NCI-H345 treated with DMSO at 0.1 percent for 48 hours (cell line): ENCODE data around the gene NRM.
A peak's percentile ranks its signal among the peaks of the same experiment; 100 is the strongest.
"Not testable (repeated sequence)": the region's sequence is repeated elsewhere in the genome, so short reads cannot be mapped to it uniquely, and the experiment has no call there.

ENCODE experiments used
- DNase-seq: peaks from one replicate; lab custom pipeline; 2025; ENCODE audit not compliant: unreplicated experiment; lab: John Stamatoyannopoulos, UW

NRM gene

DNA sequence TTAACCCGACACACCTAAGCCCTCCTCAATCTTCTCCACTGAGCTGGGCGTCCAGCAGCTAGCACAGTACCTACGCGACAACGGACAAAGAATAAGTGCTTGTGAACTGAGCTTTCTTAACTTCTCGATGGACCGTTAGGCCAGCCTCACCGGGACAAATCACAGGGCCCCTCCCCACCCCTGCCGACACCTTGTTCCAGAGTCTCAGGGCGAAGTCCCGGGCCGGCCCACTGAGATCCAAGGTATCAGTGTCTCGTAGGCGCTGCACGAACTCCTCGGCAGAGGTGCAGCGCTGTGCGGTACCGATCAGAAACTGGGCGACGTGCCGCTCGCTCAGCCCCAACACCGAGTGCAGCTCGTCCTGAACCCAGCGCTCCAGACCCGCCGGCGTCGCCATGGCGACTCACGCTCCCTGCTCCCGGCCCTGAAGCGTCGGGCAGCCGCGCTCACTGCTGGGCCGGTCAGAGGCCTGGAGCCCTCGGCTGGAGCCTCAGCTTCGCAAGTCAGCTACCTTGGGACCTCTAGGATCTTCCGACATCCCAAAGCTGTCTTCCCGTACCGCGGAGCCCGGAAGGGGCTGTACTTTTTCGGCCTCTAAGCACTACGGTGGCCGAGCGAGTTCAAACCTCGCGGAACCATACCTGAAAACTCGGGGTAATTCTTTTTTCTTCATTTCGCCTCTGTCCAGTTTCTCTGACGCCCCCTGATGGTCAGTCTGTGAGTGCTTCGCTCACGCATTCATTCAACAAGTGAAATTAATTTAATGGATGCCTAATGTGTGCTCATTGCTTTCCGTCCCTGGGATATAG is 18.1 kb downstream of the NRM start, which contains the start of gene DHX16:
Gene DHX16 (minus strand): TSS at position 562 of the 809 bp plus-strand sequence. CDS start 165 bp downstream, at position 397.
- peak; percentile 94 for DNase-seq

DNA sequence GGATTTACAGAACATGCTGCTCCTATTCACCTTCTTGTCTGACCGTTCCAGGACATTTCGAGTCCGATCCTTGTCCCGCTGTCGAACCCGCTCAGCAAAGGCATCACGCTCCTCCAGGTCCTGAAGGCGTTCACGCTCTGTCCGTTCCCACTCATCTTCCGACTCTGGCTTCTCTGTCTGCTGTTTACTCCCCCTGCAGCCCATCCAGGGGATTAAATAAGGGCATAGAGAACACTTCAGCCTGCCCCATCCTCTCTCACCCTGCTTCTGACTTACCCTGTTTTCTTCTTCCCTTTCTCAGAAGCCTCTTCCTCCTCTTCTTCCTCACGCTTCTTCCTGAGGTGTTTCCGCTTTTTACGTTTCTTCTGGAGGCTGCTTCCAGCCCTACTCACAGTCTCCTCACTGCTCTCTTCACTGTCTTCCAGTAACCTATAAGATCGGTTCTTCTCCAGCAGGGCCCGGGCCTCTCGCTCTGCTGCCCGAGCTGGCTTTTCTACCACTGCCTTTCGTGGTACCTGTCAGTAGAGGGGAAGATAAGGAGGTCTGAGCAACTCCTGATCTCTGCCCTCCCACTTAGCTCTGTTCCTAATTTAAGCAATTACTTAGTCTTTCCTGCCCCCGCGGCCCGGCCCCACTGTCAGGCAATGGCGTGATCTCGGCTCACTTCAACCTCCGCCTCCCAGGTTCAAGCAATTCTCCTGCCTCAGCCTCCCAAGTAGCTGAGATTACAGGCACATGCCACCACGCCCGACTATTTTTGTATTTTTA is 19.8 kb downstream of the NRM start:
- no peak for DNase-seq

DNA sequence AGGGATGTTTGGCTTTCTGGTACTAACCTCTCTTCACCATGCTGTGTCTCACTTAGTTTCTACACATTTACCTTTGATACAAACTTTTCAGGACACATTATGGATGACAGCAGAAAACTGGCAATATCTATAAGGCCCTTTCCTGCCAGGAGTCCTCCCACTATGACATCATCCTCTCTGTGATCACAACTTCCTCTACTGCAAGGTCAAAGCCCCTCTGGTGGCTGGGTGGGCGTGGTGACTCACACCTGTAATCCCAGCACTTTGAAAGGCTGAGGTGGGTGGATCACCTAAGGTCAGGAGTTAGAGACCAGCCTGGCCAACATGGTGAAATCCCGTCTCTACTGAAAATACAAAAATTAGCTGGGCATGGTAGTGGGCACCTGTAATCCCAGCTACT is 24.5 kb downstream of the NRM start:
- DNase-seq = not testable (repeated sequence)

DNA sequence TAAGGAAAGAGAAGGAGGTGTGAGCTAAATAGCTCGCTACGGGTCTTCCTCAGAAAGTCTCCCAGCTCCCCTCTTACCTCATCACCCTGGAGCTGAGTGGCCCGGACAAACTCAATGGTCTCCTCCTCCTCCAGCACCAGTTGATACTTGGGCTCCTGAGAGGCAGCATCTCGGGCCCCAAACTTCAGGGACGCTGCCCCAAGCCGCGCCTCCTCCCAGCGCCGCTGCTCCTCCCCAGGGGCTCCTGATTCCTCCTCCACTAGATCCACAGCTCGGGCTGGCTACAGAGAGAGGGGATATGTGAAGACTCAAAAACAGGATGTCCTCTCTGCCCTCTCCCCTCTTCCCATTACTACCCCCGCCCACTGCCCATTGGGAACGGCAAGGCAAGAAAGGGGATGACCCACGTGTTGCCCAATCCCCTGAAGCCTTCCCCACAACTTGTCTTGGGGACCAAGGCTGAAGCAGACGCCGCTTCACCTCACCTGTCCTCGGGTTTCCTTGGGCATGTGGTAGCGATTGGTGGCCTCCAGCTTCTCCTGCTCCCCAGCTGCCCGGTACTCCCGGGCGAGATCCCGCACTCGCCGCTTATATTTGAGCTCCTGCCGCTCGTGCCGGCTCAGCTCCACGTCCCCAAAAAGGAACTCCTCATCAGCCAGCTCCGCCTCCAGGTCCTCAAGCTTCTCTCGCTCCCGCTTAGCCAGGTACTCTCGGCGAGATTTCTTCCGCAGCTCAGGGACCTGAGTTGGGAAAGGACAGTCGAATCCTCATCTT is 25.6 kb downstream of the NRM start:
- no peak for DNase-seq

DNA sequence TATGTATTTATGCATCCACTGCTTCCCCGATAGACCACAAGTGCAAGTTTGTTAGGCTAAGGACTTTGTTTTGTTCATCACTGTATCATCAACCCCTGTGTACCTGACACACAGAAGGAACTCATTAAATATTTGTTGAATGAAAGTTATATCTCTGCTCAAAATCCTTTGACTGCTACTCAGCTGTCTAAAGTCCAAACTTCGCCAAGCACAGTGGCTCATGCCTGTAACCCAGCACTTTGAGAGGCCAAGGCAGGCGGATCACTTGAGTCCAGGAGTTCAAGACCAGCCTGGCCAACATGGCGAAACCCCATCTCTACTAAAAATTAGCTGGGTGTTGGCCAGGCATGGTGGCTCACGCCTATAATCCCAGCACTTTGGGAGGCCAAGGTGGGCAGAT is 32.9 kb downstream of the NRM start:
- not testable (repeated sequence) for DNase-seq

DNA sequence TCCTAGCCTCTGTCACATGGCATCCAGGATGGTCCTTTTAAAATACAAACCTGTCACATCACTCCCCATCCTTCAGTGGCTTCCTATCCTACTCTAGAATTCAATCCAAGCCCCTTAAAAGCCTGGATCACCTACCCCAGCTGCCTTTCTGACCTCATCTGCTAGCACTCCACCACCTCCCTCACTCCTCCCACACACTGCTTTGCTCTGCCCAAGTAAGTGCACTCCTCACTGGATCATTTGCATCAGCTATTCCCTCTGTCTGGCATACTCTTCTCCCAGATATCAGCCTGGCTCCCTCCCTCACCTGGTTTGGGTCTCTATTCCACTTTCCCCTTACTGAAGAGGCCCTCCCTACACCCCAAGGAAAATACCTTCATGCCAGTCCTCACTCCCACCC is 33.3 kb downstream of the NRM start:
- no peak for DNase-seq

DNA sequence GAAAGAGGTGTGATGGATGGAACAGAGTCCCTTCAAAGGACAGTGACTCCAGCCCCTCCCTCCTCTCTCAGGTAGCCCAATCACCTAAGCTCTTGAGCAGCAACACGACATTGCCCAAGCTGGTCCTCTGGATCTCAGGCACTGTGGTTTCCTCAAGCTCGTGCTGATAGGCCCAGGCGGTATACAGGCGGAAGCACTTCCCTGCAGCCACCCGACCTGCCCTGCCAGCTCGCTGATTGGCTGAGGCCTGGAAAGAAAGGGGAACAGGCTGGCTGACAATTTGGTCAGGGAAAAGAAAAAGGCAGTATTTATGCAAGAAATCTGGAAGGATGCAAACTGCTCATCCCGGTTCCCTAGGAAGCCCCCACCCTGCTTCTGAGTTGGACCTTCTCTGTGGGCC is 34.3 kb downstream of the NRM start:
- no peak for DNase-seq

DNA sequence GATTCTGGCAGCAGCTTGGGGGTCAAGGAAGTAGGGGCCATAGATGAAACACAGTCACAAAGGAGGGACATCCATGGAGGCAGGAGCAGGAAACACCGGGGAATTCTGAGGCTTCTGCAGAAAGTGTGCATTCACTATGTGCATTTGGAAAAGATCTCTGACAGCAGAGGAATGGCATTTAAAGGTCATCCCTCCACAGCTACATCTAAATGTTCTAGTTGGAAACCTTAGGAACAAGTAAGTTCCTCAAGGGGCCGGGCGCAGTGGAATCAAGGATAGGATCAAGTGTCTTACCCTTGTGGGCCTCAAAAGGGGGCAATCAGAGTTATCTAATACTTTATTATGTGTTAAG is 35.1 kb downstream of the NRM start:
- DNase-seq = no peak

DNA sequence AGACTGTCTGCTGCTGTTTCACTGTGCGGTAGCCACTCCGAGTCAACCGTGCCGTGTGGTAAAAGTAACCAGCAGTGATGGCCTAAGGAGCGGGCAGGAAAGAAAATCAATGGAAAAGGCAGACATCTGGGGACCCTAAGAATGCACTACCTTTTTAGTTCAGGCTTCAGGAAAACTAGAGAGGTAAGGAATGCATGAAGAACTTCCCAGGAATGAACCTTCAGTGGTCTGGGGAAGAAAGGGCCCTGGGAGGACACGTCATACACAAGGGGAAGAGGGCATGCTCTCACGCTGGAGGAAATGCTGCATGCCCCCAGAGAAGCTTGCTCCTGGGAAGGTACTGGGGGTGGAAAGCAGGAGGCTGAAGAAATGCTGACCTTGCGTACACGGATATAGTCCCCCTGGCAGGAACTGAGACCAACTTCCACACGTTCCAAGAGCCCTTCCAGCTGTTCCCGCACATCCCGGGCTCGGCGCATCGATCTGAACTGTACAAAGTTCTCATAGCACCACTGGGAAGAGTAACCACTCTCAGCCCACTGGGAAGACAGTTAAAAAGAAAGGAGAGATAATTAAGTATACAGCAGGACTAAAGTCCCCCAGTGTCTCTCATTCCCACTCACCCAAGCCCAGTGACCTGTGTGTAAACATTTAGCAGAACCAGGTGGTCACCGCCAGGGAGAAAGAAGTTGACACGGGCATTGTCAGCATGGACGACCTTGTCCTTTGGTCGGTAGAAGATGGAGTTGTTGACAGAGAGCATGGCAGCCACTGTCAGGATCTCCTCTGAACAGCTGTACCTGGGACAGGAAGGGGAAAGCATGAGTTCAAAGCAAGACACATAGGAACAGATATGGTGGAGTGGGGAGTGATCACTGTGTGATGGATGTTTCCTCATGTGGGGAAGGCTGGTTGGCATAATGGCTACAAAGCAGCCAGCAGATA is 35.7 kb downstream of the NRM start:
- no peak for DNase-seq

DNA sequence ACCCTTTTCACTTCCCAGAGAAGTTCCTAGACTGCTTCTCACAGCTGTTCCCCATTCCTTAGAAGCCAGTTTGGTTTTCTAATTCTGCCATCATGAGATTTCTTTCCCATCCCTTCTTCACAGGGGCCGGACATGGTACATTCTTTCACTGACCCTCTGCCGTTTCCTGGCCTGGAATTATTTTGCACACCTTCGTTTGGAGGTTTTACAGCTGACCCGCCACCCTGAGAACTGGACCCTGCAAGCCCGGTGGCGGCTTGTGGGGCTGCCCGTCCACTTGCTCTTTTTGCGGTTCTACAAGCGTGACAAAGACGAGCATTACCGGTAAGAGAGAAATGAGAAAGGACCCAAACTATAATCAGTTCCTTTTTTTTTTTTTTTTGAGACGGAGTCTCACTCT is 39.6 kb downstream of the NRM start:
- no peak for DNase-seq

DNA sequence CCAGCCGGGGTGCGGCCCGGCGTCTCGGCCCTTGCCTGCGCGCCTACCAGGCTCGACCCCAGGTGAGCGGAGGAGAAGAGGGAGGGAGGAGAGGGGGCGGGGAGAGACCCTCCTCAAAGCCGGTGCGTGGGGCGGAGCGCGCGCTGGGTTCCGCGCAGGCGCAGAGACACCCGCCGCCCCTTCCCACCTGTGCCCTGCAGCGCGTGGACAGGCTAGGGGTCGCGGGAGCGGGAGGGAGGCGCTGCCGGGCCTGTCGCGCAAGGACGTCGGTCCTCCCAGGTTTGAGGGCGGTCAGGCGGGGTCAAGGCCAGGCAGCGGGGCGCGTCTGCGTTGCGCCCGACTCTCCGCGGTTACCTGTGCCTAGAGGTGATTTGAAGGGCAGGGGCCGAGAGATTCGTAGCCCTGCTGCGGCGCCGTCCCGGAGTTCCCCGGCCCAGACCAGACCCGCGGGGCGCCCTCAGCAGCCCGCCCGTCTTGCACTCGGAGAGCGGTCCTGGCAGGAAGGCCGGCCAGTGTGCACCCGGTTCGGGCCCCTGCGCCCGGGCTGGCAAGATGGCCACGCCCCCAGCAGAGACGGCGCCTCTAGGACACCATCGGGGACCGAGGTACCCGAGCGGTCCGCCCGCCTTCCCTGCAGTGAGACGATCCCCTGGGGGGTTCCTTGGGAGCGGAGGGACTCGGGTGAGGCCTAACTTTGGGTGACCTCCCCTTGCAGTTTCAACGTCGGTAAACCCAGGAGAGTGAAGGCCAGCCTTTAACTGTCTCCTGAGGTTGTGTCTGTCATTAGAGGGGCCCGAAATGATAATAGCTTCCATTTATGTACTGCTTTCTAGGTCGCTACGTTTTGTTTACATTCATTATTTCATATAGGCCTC is 43.3 kb downstream of the NRM start:
- DNase-seq = peak; percentile 85

DNA sequence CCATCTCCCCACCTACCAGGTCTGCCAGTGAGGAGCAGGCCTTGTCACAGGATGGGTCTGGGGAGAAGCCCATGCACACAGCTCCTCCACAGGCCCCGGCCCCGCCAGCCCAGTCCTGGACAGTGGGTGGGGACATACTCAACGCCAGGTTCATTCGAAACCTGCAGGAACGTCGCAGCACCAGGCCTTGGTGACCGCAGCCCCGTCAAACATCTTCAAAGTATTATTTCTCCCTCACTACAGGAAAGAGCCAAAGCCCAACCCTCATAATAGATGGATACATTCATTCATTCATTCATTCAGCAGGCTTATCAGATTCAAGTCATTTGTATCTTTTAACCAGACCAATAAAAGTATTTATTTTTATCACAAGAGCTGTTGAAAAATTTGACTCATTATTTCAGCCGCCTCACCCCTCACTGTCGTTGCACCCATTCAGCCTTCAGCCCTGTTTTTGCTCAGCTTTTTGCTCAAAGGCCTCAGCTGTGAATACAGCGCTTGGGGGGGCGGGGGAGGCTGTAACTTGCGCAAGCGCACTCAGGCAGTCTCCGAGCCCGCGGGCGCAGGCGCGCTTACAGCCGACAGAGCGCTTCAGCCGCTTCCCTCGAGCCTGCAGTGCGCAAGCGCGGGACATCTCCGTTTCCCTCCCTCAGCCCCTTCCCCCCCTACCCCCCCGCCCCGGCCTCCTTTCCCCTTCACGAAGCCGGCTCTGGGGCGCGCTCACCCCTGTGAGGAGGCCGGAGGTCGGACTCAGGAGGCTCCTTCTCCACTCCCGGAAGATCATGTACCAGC is 44.1 kb downstream of the NRM start, which contains the start of gene C6orf136:
Gene C6orf136 (plus strand): TSS at position 684 of the 792 bp plus-strand sequence. CDS start 99 bp downstream, at position 783.
- peak; percentile 94 for DNase-seq

DNA sequence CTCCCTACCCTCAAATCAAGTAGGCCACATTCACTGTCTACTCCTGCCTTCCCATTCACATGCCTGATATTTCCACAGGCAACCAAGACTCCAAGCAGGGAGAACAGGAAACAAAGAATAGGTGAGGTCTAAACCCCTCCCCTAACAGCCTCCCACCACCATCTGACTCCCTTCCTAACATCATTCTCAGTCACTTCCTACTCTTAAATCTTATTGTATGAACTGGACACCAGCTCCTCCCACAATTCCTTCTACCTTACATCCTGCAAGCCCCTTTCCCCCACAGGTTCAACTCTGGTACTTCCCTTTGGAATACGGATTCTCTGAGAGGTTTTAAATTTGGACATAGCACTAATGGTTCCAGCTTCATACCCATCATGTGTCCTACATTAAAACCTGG is 44.8 kb downstream of the NRM start:
- no peak for DNase-seq

DNA sequence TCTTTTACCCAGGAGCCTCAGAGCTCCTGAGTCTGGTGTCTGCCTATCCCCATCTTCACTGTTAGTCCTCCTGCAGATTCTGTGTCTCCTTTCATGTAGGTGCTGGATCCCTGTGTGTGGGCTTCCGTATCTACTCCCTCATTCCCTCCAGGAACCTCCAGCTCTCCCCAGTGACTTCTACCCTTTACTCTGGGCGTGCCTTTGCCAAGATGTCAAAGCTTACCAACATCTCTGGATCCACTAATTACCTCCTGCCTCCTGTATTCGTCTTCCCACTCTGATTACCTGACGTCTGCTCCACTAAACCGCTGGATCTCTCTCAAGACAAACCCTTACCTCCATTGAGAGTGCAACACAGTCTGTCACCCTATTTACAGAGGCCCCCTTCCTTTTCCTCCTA is 46.0 kb downstream of the NRM start:
- no peak for DNase-seq

DNA sequence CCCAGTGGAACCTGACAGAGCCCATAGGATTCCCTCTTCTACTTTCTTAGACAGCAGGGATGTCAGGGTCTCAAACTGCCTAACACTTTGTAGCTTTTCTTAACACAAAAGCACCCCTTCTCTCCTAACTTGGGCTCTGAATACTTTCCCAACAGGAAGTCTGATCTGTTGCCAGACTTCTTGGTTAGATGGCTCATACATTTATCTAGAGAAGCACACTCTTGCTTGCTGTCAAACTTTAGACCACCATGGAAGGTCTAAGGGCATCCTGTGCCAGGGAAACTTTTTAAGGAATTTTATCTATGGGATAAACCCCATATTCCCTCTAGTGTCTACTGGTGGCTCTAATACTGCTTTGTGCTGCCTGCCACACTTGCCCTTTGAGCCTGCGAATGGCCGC is 47.1 kb downstream of the NRM start:
- DNase-seq = no peak

DNA sequence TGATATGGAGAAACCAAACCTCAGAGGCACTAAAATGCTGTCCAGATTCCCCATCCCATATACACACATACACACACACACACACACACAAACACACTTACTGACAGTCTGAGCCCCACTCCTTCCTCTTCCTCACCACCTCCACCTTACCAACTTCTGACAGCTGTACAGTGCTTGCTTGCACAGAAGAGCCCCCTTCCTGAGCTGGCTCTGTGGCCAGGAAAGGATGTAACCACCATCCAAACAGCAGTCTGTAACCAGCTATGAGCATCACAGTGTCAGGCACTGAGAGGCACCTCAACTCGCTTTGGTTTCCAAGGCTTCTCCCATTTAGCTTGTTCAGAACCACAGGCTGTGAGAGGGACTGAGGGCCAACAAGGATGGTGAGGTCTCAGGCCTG is 49.7 kb downstream of the NRM start:
- DNase-seq = no peak

DNA sequence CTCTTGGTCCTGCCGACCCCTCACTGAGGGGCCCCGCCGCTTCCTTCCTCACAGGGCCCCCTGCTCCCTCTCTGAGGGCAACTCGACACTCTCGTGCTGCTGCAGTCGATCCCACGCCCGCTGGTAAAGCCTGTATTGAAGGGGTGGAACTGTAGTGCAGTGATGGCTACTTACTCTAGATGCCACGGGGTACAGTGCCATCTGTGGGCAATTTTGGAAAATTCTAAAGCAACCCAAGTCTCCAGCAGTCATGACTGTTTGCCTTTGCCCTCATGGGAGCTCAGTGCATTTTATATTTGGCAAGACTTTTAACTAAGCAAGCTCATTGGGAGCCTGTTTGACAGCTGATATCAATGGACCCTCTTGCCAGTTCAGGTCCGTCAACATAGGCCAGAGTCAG is 50.3 kb downstream of the NRM start:
- DNase-seq = no peak
